HTR-8/SVneo (cell line): ENCODE measurements around the gene RNF224.

Source experiments
- DNase-seq: peaks from one replicate; pipeline ENCODE4 v3.0.0; 2011; ENCODE audit warnings: low spot score, mixed read lengths; ENCODE audit not compliant: insufficient read length
- FAIRE-seq: peaks from 2 replicates; lab custom pipeline; 2011; peaks lifted over from hg19 to GRCh38; lab: Jason Lieb, UNC

The RNF224 gene

GRCh38 chr9:137267933-137268355, 40.6 kb downstream of the RNF224 start:
- DNase-seq (no peak), FAIRE-seq (no peak)

- FAIRE-seq (no peak), DNase-seq (no peak)
Observed at GRCh38 chr9:137268538-137269201, 41.4 kb downstream of the RNF224 start.

GRCh38 chr9:137269231-137269772, 42.0 kb downstream of the RNF224 start:
- DNase-seq (no peak), FAIRE-seq (no peak)

- FAIRE-seq (no peak), DNase-seq (no peak)
Observed at GRCh38 chr9:137270929-137271695, 43.8 kb downstream of the RNF224 start.

GRCh38 chr9:137271696-137272076, 44.4 kb downstream of the RNF224 start:
- DNase-seq, result no peak
- FAIRE-seq, result no peak

GRCh38 chr9:137272241-137273094, 45.2 kb downstream of the RNF224 start:
- DNase-seq, result no peak
- no peak for FAIRE-seq

- FAIRE-seq (no peak), DNase-seq (no peak)
Observed at GRCh38 chr9:137273095-137273490, 45.8 kb downstream of the RNF224 start.

- FAIRE-seq (no peak), DNase-seq (no peak)
Observed at GRCh38 chr9:137273611-137274320, 46.5 kb downstream of the RNF224 start.

- FAIRE-seq (no peak), DNase-seq (no peak)
Observed at GRCh38 chr9:137275203-137275587, 47.9 kb downstream of the RNF224 start.

GRCh38 chr9:137275588-137276472, 48.5 kb downstream of the RNF224 start:
- no peak for DNase-seq
- no peak for FAIRE-seq

- DNase-seq, result no peak
- FAIRE-seq, result no peak
Observed at GRCh38 chr9:137276473-137277328, 49.4 kb downstream of the RNF224 start.

GRCh38 chr9:137277329-137278041, 50.2 kb downstream of the RNF224 start, which contains the start of gene TOR4A:
TSS of gene TOR4A (plus strand) at chr9:137277726. CDS start at chr9:137278690, 964 bp downstream.
- DNase-seq (peak; percentile 92), FAIRE-seq (no peak)

- DNase-seq (no peak), FAIRE-seq (no peak)
Observed at GRCh38 chr9:137278061-137278701, 50.9 kb downstream of the RNF224 start.
